Activated CD8-positive, alpha-beta memory T cell treated with anti-CD3 and anti-CD28 coated beads, Interleukin-2, amount 50 U/mL, for 4 hours (primary cell): Measurements from ENCODE around the gene FTSJ1.
A peak's percentile ranks its signal among the peaks of the same experiment; 100 is the strongest.
"Not testable (repeated sequence)": the region's sequence is repeated elsewhere in the genome, so short reads cannot be mapped to it uniquely, and the experiment has no call there.

Experiments used
- DNase-seq: peaks from one replicate; pipeline ENCODE4 v3.0.0-alpha.2; 2020

Gene FTSJ1

DNA sequence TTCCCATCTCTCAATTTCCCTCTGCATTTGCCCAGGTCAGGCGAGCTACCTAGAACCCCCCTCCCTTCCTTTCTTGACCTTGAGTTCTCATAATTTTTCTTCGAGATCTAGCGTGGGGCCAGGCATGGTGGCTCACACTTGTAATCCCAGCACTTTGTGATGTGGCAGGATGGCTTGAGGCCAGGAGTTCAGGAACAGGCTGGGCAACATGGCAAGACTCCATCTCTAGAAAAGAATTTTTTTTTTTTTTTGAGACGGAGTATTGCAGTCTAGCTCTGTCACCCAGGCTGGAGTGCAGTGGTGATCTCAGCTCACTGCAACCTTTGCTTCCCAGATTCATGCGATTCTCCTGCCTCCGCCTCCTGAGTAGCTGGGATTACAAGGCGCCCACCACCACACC is 28.3 kb downstream of the FTSJ1 start:
- no peak for DNase-seq

- no peak for DNase-seq
These were observed 29.5 kb downstream of the FTSJ1 start for GRCh38 chrX:48505481-48505880.

GRCh38 chrX:48507246-48507645 is 31.2 kb downstream of the FTSJ1 start:
- DNase-seq, result no peak

- peak; percentile 83 for DNase-seq
These were observed 32.6 kb downstream of the FTSJ1 start, which contains the start of gene PORCN for GRCh38 chrX:48508400-48509244. PORCN (plus strand) TSS chrX:48508992; CDS start chrX:48509821, 829 bp downstream.

GRCh38 chrX:48509245-48509590 is 33.2 kb downstream of the FTSJ1 start:
- DNase-seq, result no peak

- DNase-seq, result no peak
These were observed 33.6 kb downstream of the FTSJ1 start for GRCh38 chrX:48509619-48510018.

- no peak for DNase-seq
These were observed 35.6 kb downstream of the FTSJ1 start for GRCh38 chrX:48511560-48511959.

DNA sequence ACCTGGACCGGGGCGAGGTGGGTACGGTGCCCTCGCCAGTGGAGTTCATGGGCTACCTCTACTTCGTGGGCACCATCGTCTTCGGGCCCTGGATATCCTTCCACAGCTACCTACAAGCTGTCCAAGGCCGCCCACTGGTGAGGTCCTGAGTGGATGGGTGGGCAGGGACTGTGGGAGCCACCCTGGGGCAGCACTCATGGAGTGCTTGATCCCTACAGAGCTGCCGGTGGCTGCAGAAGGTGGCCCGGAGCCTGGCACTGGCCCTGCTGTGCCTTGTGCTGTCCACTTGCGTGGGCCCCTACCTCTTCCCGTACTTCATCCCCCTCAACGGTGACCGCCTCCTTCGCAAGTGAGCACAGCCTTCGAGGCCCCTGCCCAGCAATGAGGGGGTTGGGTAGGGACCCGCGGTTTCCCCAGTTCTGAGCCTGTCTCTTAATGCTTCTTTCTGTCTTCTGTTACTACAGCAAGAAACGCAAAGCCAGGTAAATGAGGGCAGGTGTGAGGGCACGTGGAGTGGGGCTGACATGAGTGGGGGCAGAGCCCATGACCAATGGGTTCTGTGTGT is 36.5 kb downstream of the FTSJ1 start:
- DNase-seq, result no peak

GRCh38 chrX:48513670-48514069 is 37.7 kb downstream of the FTSJ1 start:
- no peak for DNase-seq

GRCh38 chrX:48514126-48514806 is 38.3 kb downstream of the FTSJ1 start:
- DNase-seq, result no peak

DNA sequence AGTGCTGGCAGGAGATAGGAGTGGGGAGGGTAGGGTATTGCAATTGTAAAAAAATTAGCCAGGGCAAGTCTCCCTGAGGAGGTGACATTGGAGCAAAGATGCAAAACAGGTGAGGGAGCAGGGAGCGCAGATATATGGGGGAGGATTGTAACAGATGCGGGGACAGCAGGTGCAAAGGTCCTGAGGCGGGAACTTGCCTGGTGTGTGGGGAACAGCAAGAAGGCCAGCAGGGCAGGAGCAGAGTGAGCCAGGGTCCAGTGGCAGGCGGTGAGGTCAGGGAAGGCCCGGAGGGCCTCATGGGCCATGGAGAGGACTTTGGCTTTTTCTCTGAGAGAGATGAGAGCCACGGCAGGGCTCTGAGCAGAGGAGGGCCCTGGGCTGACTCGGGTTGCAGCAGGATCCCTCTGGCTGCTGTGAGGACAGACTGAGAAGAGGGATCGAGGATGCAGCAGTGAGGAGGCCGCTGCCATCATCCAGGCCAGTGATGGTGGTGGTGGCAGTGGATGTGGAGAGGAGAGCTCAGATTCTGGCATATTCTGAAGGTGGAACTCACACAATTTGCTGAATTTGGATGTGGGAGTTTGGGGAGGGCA is 39.0 kb downstream of the FTSJ1 start:
- no peak for DNase-seq

GRCh38 chrX:48515842-48516241 is 39.8 kb downstream of the FTSJ1 start:
- DNase-seq, result no peak

DNA sequence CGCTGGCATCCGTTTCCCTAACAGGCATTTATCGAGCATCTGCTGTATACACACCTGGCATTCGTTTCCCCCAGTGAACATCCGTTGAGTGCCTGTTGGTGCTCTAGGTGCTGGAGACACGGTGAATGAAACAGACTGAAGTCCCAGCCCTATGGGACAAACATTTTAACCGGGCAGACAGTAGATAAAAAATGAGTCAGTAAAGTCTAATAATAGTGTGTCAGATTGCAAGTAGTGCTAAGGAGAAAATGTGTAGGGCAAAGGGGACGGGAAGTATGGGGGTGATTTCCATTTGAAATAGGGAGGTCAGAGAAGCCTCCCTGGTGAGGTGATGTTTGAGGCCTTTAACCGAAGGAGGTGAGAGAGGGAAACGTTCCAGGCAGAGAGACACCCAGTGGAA is 40.3 kb downstream of the FTSJ1 start:
- DNase-seq, result no peak

- DNase-seq, result no peak
These were observed 41.0 kb downstream of the FTSJ1 start for GRCh38 chrX:48516987-48517386.

DNA sequence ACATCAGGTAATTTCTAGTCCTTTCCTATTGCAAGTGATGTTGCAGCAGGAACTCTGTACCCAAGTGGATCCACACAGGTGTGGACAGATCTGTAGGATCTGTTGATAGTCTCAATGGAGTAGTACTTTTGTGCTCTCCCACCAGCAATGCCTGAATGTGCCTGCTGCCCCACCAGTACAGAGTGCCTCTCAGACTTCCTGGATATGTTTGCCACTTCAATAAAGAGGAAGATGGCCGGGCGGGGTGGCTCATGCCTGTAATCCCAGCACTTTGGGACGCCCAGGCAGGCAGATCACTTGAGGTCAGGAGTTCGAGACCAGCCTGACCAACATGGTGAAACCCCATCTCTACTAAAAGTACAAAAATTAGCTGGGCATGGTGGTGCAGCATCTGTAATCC is 43.5 kb downstream of the FTSJ1 start:
- DNase-seq, result not testable (repeated sequence)

DNA sequence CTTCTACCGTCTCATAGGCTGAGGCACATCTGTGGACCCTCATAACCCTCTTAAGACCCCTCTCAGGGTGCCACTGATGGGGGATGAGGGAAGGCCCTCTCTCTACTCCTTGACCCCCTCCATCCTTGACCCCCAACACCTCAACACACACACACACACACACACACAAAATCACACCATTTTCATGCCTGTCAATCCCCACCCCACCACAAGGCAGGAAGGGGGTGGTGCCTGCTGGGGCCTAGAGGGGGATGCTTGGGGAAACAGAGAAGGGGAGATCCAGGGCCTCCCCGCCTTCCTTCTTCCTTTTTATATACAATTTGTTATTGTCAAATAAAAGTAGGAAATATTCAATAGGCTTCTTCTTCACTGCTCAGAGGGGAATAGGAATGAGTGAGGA is 44.5 kb downstream of the FTSJ1 start:
- no peak for DNase-seq

DNA sequence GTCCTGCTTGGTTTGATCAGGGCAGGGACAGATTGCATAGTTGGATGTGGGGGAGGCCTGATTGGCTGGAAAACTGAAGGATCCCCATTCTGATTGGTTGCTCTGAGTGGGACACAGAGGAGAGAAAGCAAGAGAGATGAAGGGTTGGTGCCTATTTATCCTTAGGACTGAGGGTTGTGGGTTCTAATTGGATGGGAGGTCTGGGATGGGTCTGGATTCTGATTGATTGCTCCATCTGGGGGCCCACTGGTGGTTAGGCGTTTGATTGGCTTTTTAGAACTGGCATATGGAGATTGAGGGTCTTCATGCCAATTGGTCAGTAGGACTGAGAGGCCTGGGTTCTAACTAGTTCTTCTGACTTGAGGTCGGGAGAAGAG is 45.0 kb downstream of the FTSJ1 start:
- no peak for DNase-seq

- DNase-seq, result peak; percentile 91
These were observed 45.6 kb downstream of the FTSJ1 start, which contains the start of gene EBP for GRCh38 chrX:48521353-48522243. EBP (plus strand) TSS chrX:48521808; CDS start chrX:48523772, 1,964 bp downstream.

DNA sequence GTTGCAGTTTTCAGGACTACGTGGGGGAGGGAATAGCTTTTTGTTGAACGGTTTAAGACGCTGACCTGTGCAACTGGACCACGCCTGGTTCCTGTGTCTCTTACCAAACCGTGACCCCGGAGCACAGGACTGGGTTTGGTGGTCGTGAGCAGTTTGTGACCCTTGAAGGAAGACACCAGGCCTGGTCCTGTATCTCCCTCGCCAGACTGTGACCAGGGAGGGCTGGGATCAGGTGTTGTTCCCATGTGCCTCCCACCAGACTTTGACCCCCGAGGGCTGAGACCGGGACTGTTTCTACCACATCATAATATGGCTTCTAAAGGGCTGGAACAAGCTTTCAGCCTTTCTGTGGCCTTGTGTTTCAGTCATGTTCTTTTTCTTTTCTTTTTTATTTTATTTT is 46.3 kb downstream of the FTSJ1 start:
- DNase-seq, result no peak

DNA sequence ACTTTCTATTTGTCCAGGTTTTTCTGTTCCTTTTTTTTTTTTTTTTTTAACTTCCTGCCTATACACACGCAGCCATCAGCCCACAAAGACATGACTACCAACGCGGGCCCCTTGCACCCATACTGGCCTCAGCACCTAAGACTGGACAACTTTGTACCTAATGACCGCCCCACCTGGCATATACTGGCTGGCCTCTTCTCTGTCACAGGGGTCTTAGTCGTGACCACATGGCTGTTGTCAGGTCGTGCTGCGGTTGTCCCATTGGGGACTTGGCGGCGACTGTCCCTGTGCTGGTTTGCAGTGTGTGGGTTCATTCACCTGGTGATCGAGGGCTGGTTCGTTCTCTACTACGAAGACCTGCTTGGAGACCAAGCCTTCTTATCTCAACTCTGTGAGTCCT is 47.7 kb downstream of the FTSJ1 start:
- DNase-seq, result no peak

- not testable (repeated sequence) for DNase-seq
These were observed 49.9 kb downstream of the FTSJ1 start for GRCh38 chrX:48525853-48526252.

GRCh38 chrX:48530736-48531135 is 54.7 kb downstream of the FTSJ1 start:
- DNase-seq, result no peak
